Upper lobe of left lung (tissue), 6 donors: ENCODE data around the gene GRIN2A. TPM values are rescaled to one million over a fixed set of nuclear protein-coding genes. Genes with fewer than 3 reads are reported as not detected.
"Not testable (repeated sequence)": the region's sequence is repeated elsewhere in the genome, so short reads cannot be mapped to it uniquely, and the experiment has no call there.

Source experiments
- ATAC-seq, 2 donors: fragments of 200-7000 bp; cut with Tn5 transposase; one replicate each; pipeline ENCODE4 v1.9.1; 2022; ENCODE audit warnings: mild to moderate bottlenecking in 2 of 2, moderate library complexity in 2 of 2; ENCODE audit not compliant: low FRiP score in 2 of 2
- DNase-seq, 2 donors: peaks; one replicate each; pipeline ENCODE4 v3.0.0-alpha.2; 2019 to 2020
- H3K27ac ChIP-seq, 4 donors: fragments of 200-600 bp; sonication (generic); one replicate each; pipeline ENCODE4 v1.5.1; 2016 to 2019
- H3K27me3 ChIP-seq, 4 donors: fragments of 200-600 bp; sonication (generic); one replicate each; pipeline ENCODE4 v1.5.1; 2017 to 2019
- H3K36me3 ChIP-seq, 4 donors: fragments of 200-600 bp; sonication (generic); one replicate each; pipeline ENCODE4 v1.5.1; 2016 to 2019
- H3K4me1 ChIP-seq, 4 donors: fragments of 200-600 bp; sonication (generic); one replicate each; pipeline ENCODE4 v1.5.1; 2018 to 2019
- H3K4me3 ChIP-seq, 4 donors: fragments of 200-600 bp; sonication (generic); one replicate each; pipeline ENCODE4 v1.5.1; 2017 to 2019; ENCODE audit warnings: mild to moderate bottlenecking in 2 of 4, moderate library complexity in 1 of 4
- H3K9me3 ChIP-seq, 4 donors: fragments of 200-600 bp; sonication (generic); one replicate each; pipeline ENCODE4 v1.5.1; 2018 to 2019
- CTCF ChIP-seq, 6 experiments: fragments of 450-650 bp in 4 of 6; fragments of 200-600 bp in 2 of 6; sonication (generic) in 2 of 6; IDR thresholded peaks; one replicate each; pipeline ENCODE4 v1.5.1; 2016 to 2019; ENCODE audit warnings: antibody characterized with exemption in 6 of 6
- EP300 ChIP-seq, 4 donors: sonication (generic); formaldehyde crosslinking; IDR thresholded peaks; one replicate each; pipeline ENCODE4 v1.5.1; 2017; ENCODE audit warnings: antibody characterized with exemption in 4 of 4, control low read depth in 2 of 4
- POLR2A ChIP-seq, 4 donors: fragments of 450-650 bp; IDR thresholded peaks; one replicate each; pipeline ENCODE4 v1.5.1; 2016 to 2017; ENCODE audit warnings: antibody characterized with exemption in 4 of 4, mild to moderate bottlenecking in 2 of 4
- POLR2AphosphoS5 ChIP-seq, 2 donors: sonication (generic); formaldehyde crosslinking; IDR thresholded peaks; one replicate each; pipeline ENCODE4 v1.5.1; 2017; ENCODE audit warnings: antibody characterized with exemption in 2 of 2
- WGBS, 2 donors: methylation state at CpG; one replicate each; pipeline ENCODE4 v1.1.5; 2017 to 2018; 5-methylcytosine and 5-hydroxymethylcytosine counted together
- total RNA-seq, 6 donors: library from RNA; depleted of rRNA in 4 of 6; stranded (reverse); fragments of >200 nt in 4 of 6; gene quantifications; one replicate each; pipeline versions ENCODE4 v1.1.0 to v1.2.1, GENCODE V29; 2016 to 2021
- donor health status: DM: no; HTN: no; CAD: no; lungs with moderate emphysema.
- donor health status: DM: no; HTN: yes; CAD: no; lungs with severe emphysema.

Gene GRIN2A
- total RNA-seq, 6 donors from 2014 or later = 0.11 to 0.57 (median 0.30) TPM; not detected in 3

GRCh38 chr16:9898555-9898954, 283.7 kb downstream of the GRIN2A start:
- H3K4me1 ChIP-seq = no peaks in the 10 kb centered on the region
- no peaks in the 10 kb centered on the region for H3K9me3 ChIP-seq
- H3K27me3 ChIP-seq = no peaks in the 10 kb centered on the region
- no peak overlapping the region for H3K4me3 ChIP-seq
- no peak for TF ChIP-seq CTCF (IDR thresholded peaks at IDR 0.05)
- TF ChIP-seq POLR2AphosphoS5 (IDR thresholded peaks at IDR 0.05) = no peak
- no peak for TF ChIP-seq EP300 (IDR thresholded peaks at IDR 0.05)
- TF ChIP-seq POLR2A (IDR thresholded peaks at IDR 0.05) = no peak
- 67 to 69% methylated on average over 4 of the region's 4 CpGs for WGBS, 2 donors
- no peak overlapping the region for H3K27ac ChIP-seq
- DNase-seq (no peak), ATAC-seq (no peak)
- no peaks in the 10 kb centered on the region for H3K36me3 ChIP-seq

GRCh38 chr16:9898124-9898523, 284.1 kb downstream of the GRIN2A start:
- TF ChIP-seq CTCF (IDR thresholded peaks at IDR 0.05) (no peak), POLR2AphosphoS5 (IDR thresholded peaks at IDR 0.05) (no peak), POLR2A (IDR thresholded peaks at IDR 0.05) (no peak), EP300 (IDR thresholded peaks at IDR 0.05) (no peak)
- no peak for DNase-seq
- H3K4me3 ChIP-seq = no peak overlapping the region
- H3K36me3 ChIP-seq = no peaks in the 10 kb centered on the region
- no peaks in the 10 kb centered on the region for H3K27me3 ChIP-seq
- H3K9me3 ChIP-seq = no peaks in the 10 kb centered on the region
- no peaks in the 10 kb centered on the region for H3K4me1 ChIP-seq
- H3K27ac ChIP-seq = no peak overlapping the region
- ATAC-seq = no peak
- 85 to 89% methylated on average over 2 of the region's 2 CpGs for WGBS, 2 donors

GRCh38 chr16:9895817-9896216, 286.4 kb downstream of the GRIN2A start:
- Histone ChIP-seq H3K9me3 (no peaks in the 10 kb centered on the region), H3K27me3 (no peaks in the 10 kb centered on the region), H3K4me3 (no peak overlapping the region), H3K4me1 (no peaks in the 10 kb centered on the region), H3K36me3 (no peaks in the 10 kb centered on the region), H3K27ac (no peak overlapping the region)
- WGBS, 2 donors = 82 to 85% methylated on average over 4 of the region's 4 CpGs
- TF ChIP-seq POLR2A (IDR thresholded peaks at IDR 0.05) (no peak), POLR2AphosphoS5 (IDR thresholded peaks at IDR 0.05) (no peak), EP300 (IDR thresholded peaks at IDR 0.05) (no peak), CTCF (IDR thresholded peaks at IDR 0.05) (no peak)
- ATAC-seq = no peak
- DNase-seq = no peak

GRCh38 chr16:9885876-9886275, 296.4 kb downstream of the GRIN2A start:
- Histone ChIP-seq H3K27ac (no peak overlapping the region), H3K4me3 (no peak overlapping the region), H3K36me3 (no peaks in the 10 kb centered on the region), H3K27me3 (no peaks in the 10 kb centered on the region), H3K4me1 (no peaks in the 10 kb centered on the region), H3K9me3 (no peaks in the 10 kb centered on the region)
- DNase-seq (no peak), ATAC-seq (no peak)
- WGBS, 2 donors = 85 to 97% methylated on average over 1 of the region's 1 CpG
- no peak for TF ChIP-seq EP300 (IDR thresholded peaks at IDR 0.05)
- TF ChIP-seq CTCF (IDR thresholded peaks at IDR 0.05) = no peak
- TF ChIP-seq POLR2AphosphoS5 (IDR thresholded peaks at IDR 0.05) = no peak
- no peak for TF ChIP-seq POLR2A (IDR thresholded peaks at IDR 0.05)

GRCh38 chr16:9885467-9885866, 296.8 kb downstream of the GRIN2A start:
- ATAC-seq (no peak), DNase-seq (no peak)
- Histone ChIP-seq H3K4me3 (no peak overlapping the region), H3K27me3 (no peaks in the 10 kb centered on the region), H3K4me1 (no peaks in the 10 kb centered on the region), H3K9me3 (no peaks in the 10 kb centered on the region), H3K36me3 (no peaks in the 10 kb centered on the region), H3K27ac (no peak overlapping the region)
- TF ChIP-seq EP300 (IDR thresholded peaks at IDR 0.05) = no peak
- TF ChIP-seq CTCF (IDR thresholded peaks at IDR 0.05) = no peak
- no peak for TF ChIP-seq POLR2AphosphoS5 (IDR thresholded peaks at IDR 0.05)
- TF ChIP-seq POLR2A (IDR thresholded peaks at IDR 0.05) = no peak
- WGBS, 2 donors = 12 to 21% methylated on average over 8 to 9 of the region's 9 CpGs

GRCh38 chr16:9875981-9876380, 306.2 kb downstream of the GRIN2A start:
- not testable (repeated sequence) for H3K27me3 ChIP-seq, H3K4me1 ChIP-seq, DNase-seq, H3K36me3 ChIP-seq, H3K4me3 ChIP-seq, H3K9me3 ChIP-seq, H3K27ac ChIP-seq, ATAC-seq
- 65 to 74% methylated on average over 2 to 3 of the region's 3 CpGs for WGBS, 2 donors
